K562 (cell line): Measurements from ENCODE around the gene HOXA11.

Experiments used
- CTCF ChIP-seq, 3 experiments: IDR thresholded peaks in 2 of 3; conservative IDR thresholded peaks in 1 of 3; 2 replicates each; pipeline ENCODE4 v1.5.1; 2011 to 2012; ENCODE audit warnings: low read length in 3 of 3, mild to moderate bottlenecking in 3 of 3, control low read depth in 2 of 3, improper control_type of control experiment in 1 of 3, inconsistent platforms in 1 of 3, low read depth in 1 of 3, mixed read lengths in 1 of 3, moderate library complexity in 1 of 3; ENCODE audit not compliant: insufficient read depth in 2 of 3
- EZH2 ChIP-seq: IDR thresholded peaks from 2 replicates; pipeline ENCODE4 v1.6.1; 2012; ENCODE audit warnings: low read depth, mild to moderate bottlenecking, inconsistent platforms, low read length, borderline replicate concordance

GRCh38 chr7:27177795-27178320 is 7.2 kb downstream of the HOXA11 start:
- no peak for TF ChIP-seq CTCF (IDR thresholded peaks at IDR 0.05 in 2 of 3, conservative IDR thresholded peaks at IDR 0.05 in 1 of 3; ENCODE audit: insufficient read depth in 2 of 3, low read depth in 1 of 3, low read length in 3 of 3)
- TF ChIP-seq EZH2: no peak
